GM18858 (cell line): Measurements from ENCODE around the gene DAGLB.

ENCODE experiments used
- ATAC-seq: cut with Tn5 transposase; IDR thresholded peaks from one replicate; pipeline ENCODE4 v1.9.1; 2021; ENCODE audit not compliant: unreplicated experiment

The DAGLB gene

GRCh38 chr7:6433784-6434615 is 13.8 kb downstream of the DAGLB start:
- no peak for ATAC-seq

- no peak for ATAC-seq
Observed at GRCh38 chr7:6432781-6433180, 15.0 kb downstream of the DAGLB start.

DNA sequence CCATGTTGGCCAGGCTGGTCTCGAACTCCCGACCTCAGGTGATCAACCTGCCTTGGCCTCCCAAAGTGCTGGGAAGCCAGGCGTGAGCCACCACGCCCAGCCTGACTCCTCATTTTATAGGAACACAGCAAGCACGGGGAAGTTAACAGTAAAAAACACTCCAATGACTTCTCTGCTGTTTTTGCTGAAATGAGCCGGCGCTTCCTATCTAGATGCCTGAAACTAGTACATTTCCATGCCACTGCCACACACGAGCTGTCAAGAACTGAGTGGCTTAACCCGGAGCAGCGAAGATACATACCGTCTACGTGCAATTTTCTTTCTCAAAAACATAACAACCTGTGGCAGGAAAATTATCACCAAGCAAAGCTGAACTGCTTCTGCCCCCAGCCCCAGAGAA is 16.8 kb downstream of the DAGLB start:
- ATAC-seq = no peak

DNA sequence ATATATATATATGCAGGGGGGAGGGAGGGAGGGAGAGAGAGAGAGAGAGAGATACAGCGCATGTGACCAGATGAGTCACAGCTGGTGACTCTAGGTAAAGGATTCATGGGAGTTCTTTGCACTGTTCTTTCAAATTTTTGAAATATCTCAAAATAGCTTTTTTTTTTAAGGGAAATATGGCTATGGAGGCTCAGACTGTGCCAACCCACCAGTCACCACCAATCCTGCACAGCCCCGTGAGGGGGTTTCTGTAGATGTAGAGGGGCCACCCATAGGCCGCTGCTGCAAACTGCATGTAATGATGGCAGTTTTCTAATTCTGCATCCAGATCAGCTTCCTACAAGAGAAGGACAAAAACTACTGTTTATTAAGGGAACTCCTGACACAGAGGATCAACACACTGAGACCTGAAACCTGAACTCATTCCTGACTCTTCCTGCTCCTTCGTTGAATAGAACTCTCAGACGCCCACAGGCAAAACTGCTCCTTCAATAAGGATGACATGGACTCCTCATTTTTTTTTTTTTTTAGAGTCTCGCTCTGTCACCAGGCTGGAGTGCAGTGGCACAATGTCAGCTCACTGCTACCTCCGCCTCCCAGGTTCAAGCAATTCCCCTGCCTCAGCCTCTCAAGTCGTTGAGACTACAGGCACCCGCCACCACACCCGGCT is 17.3 kb downstream of the DAGLB start:
- no peak for ATAC-seq

GRCh38 chr7:6425948-6426347 is 21.8 kb downstream of the DAGLB start:
- ATAC-seq = no peak

DNA sequence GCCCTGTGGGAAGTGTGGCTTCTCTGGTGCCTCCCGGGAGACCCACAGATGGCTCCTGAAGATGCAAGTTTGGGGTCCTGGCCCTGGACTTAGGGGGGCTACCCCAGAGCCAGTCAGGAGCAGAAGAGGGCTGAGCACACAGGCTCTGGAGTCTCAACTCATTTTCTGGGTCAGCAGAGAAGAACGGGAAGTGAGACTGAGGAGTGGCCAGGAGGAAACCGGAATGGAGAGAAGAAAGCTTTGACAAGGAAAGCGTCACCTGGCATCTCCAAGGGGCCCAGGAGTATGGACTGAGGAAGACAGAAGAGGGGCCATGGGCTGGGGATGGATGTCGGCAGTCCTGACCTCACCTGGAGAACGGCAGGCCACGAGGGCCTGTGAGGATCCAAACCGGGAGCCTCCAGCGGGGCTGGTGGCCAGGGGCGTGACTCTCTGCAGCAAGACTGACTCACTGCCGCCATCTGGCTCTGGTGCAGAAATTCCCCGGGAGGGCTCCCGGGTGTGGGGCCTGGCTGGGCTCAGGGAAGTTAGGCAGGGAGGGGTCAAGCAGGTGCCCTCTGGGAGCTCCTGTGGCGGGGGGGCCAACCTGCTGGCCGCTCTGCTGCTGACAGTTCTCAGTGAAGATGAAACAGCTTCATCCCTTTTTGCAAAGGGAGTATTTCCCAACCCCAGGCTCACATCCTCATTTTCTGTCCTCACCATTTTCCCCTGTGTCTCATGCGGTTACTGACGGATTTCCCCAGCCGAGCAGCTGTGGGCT is 23.6 kb downstream of the DAGLB start:
- ATAC-seq = no peak

- ATAC-seq = no peak
Observed at GRCh38 chr7:6422926-6423632, 24.7 kb downstream of the DAGLB start.

- no peak for ATAC-seq
Observed at GRCh38 chr7:6422095-6422494, 25.7 kb downstream of the DAGLB start.

DNA sequence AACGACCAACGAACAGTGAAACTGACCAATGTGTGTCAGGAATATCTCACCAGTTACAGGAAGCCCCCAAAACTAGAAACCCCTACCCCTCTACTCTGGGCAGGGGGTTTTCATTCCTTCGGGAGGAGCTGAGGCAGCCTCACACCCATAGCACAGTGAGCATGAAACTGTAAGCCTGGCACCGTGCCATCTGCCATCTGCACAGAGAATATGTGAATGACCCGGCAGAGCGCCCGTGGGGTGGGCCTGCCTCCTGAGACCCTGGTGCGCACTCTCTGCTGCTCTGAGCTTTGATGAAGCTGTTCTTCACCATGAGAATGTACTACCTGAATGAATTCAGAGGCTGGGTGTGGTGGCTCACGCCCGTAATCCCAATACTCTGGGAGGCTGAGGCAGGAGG is 27.1 kb downstream of the DAGLB start:
- ATAC-seq = no peak

- ATAC-seq = no peak
Observed at GRCh38 chr7:6419310-6419773, 28.4 kb downstream of the DAGLB start.

GRCh38 chr7:6417408-6417807 is 30.3 kb downstream of the DAGLB start:
- no peak for ATAC-seq

- no peak for ATAC-seq
Observed at GRCh38 chr7:6416516-6417145, 31.1 kb downstream of the DAGLB start.

- no peak for ATAC-seq
Observed at GRCh38 chr7:6413637-6414036, 34.1 kb downstream of the DAGLB start.

- ATAC-seq = no peak
Observed at GRCh38 chr7:6409944-6410693, 37.6 kb downstream of the DAGLB start.

GRCh38 chr7:6409091-6409490 is 38.7 kb downstream of the DAGLB start:
- ATAC-seq = no peak

DNA sequence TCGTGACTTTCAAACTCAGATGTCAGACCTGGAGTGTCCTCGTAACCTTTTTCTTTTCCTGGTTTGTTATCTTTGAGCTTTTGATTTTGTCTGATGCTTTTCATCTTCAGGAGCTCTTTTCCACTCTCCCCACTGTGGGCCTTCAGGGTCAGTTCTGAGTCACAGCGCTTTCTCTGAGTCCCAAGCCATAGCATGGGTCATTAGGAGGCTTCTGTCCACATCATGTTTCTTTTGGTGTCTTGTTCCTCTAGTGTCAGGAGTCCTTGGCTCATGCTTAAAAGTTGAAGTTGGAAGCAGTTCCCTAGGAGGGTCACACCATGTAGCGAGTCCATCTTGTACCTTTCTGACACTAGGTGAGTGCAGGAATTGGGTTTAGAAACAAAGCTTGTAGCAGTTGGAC is 40.3 kb downstream of the DAGLB start:
- no peak for ATAC-seq

DNA sequence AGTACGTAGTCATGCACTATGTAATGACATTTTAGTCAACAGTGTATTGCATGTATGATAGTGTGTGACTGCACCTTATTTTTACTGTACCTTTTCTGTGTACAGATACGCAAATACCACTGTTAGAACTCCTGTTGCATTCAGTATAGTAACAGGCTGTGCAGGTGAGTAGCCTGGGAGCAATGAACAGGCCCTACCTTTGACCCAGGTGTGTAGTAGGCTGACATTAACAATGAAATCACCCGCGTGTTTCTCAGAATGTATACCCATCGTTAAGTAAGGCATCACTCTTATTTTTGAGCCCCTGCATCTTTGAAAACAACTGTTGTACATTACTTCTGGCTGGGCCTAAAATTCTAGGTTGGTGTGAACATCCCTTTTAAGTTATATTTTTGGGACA is 41.6 kb downstream of the DAGLB start:
- no peak for ATAC-seq

DNA sequence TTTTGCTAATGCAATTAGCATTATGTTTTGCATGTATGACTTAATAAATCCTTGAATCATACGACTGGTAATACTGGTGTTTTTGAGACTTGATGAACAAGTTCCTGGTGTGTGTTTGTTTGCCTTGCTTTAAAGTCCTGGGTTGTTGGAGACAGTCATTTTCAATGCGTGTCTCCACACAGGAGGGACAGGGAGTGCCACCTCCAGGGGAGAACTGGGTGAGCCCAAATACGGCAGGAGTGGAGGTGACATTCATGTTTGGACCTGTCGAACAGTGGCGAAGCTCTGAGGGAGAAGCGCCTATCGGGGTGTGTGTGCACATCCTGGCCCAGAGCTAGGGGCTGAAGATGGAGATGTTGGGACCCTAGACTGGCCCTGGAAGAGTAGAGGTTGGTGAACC is 43.8 kb downstream of the DAGLB start:
- no peak for ATAC-seq

DNA sequence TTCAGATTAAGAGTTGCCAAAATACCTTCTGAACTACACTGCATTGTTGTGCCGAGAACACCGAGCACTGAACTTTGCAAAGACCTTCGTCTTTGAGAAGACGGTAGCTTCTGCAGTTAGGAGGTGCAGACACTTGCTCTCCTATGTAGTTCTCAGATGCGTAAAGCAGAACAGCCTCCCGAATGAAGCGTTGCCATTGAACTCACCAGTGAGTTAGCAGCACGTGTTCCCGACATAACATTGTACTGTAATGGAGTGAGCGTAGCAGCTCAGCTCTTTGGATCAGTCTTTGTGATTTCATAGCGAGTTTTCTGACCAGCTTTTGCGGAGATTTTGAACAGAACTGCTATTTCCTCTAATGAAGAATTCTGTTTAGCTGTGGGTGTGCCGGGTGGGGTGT is 45.0 kb downstream of the DAGLB start:
- ATAC-seq = no peak

DNA sequence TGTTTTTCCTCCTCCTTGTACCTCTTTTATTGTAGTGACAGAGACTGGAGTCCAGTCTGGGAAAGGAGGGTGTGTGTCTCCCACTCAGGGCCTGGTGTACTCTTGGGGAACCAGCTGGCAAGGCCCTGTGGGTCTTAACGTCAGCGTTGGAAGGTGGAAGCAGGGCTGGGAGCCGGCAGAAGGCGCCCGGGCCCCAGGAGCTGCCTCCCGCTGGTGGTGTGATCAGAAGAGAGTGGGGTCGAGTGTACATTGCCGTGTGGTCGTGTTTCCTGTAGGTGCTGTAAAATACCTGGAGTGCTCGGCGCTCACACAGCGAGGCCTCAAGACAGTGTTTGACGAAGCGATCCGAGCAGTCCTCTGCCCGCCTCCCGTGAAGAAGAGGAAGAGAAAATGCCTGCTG is 45.7 kb downstream of the DAGLB start:
- no peak for ATAC-seq
